KBM-7 (cell line): ENCODE data around the gene TMEM259.

Experiments
- DNase-seq: peaks from one replicate; pipeline ENCODE4 v3.0.0-alpha.2; 2015
- in situ Hi-C: fragments of 300-500 bp; cut with MboI; formaldehyde crosslinking; loops from 2 replicates; pipeline ENCODE4 v1.14.3; 2020; ENCODE audit warnings: low sequenced_read_pairs, low pct_unique_long_range_greater_than_20kb, mixed read lengths

Gene TMEM259

DNA sequence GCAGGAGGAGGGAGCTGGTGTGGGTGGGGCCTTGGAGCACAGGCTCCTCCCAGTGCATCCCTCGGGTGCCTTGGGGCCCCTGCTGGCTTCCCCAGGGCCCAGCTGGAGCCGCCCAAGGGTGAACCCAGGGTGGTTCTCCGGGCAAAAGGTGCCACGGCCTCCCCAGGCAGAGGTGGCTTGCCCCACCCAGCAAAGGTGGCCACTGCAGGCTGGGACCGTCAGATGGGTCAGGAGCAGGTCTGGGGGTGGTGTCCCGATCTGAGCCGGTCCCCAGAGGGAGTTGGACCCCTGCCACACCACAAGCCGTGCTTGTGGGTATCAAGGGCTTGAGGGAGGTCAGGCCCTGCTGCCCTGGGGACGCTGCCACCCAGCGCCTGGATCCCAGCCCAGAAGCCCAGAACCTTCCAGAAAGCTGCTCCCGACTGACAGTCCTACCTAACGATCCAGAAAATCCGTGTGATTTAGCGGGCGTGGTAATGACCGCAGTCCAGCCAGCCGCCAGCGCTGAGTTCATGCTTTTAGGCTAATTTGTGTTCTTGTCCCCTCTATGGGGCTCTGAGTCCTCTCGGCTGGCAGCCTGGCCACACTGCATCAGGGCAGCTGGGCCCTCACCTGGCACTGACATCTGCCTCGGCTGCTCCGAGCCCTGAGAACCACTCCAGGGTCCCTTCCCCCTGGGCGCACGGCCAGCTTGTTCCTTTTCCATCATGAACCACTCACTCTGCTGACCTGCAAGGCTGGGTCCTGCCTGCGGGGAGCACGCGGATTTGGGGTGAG is 25.7 kb downstream of the TMEM259 start:
- no peak for DNase-seq
- in situ Hi-C loops = no loop called here

DNA sequence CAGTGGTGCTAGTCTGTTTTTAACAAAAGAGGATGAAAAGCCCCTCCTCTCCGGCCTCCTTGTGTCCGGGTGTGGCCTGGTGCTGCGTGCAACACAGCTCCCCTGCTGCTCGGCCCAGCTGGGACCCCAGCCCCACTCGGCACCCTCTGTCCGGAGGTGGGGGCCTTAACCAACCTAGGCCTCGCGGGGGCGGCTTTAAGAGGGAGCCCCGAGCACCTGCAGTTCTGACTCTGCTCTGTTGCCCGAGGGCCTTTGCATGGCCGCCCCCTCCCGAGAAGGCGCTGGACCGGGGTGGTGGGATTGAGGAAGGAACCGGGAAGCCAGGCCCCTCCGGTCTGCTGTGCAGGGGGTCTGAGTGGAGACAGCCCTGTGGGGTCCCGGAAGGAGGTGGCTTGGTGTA is 26.4 kb downstream of the TMEM259 start:
- no peak for DNase-seq
- in situ Hi-C loops = no loop called here

DNA sequence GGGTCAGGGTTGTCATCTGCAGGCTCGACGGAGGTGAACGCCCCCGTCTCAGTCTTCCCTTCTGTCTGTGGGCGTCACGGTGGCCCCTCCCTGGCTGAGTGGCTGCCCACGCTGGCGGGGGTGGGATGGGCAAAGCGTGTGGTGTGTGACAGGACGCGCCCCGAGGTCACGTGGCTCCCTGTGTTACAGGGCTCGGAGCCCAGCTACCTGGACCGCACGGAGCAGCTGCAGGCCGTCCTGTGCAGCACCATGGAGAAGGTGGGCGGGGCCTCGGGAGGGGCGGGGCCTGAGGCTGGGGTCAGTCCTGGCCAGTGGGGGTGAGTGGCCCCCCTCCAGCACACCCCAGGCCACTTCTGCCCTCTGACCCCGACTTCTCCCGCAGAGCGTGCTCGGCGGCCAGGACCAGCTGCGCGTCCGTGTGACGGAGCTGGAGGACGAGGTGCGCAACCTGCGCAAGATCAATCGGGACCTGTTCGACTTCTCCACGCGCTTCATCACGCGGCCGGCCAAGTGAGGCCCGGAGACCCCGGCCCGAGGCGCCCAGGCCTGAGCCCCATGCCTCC is 27.0 kb downstream of the TMEM259 start:
- in situ Hi-C loops = no loop called here
- no peak for DNase-seq

DNA sequence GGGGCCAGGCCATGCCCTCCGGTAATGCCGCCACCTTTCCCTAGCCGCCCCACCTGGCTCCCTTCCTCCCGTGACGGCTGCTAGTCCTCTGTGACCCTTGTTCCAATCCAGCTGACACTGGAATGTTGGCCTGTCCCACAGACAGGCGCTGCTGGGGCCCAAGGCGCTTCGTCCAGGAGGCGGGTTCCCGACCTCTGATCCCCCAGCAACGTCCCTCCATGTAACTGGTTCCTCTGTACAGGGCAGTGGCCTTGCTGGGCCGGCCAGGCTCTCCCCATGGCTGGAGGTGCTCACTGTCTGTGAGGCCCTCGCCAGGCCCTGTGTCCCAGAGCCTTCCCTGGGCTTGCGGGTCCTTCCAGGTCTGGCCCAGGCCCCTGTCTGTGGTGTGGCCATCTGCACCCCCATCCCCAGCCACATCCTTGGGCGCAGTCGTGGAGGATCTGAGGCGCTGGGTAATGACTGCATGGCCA is 27.5 kb downstream of the TMEM259 start:
- in situ Hi-C loops = no loop called here
- no peak for DNase-seq

GRCh38 chr19:992670-993055 is 28.3 kb downstream of the TMEM259 start:
- no peak for DNase-seq
- in situ Hi-C loops = no loop called here

DNA sequence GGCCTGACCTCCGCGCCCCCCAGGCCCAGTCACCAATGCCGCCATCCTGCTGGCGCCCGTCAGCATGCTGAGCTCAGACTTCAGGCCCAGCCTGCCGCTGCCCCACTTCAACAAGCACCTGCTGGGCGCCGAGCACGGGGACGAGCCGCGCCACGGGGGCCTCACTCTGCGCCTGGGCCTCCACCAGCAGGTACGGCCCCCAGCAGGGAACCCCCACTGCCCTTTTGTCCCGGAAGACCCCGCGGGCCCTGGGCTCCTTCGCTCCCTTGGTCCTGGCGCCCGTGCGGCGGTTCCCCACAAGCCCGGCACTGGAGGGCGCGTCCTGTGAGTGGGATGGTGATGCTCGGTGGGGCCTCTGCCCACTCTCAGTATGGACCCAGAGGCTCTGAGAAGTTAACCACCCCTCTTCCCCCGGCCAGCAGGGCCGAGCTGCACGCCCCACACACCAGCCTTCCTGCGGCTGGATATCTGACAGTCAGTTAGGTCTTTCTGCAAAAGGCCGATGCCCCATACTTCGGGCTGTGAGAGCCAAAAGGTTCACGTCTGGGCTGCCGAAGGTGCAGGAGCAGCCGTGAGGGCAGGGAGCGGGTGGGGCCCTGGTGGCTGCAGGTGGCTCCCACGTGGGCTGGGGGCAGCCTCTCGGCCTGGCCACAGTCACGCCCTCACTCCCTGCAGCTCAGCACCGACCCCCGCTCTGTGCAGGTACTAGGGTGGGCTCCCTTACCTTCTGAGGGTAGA is 28.8 kb downstream of the TMEM259 start:
- in situ Hi-C loops = no loop called here
- DNase-seq = no peak

DNA sequence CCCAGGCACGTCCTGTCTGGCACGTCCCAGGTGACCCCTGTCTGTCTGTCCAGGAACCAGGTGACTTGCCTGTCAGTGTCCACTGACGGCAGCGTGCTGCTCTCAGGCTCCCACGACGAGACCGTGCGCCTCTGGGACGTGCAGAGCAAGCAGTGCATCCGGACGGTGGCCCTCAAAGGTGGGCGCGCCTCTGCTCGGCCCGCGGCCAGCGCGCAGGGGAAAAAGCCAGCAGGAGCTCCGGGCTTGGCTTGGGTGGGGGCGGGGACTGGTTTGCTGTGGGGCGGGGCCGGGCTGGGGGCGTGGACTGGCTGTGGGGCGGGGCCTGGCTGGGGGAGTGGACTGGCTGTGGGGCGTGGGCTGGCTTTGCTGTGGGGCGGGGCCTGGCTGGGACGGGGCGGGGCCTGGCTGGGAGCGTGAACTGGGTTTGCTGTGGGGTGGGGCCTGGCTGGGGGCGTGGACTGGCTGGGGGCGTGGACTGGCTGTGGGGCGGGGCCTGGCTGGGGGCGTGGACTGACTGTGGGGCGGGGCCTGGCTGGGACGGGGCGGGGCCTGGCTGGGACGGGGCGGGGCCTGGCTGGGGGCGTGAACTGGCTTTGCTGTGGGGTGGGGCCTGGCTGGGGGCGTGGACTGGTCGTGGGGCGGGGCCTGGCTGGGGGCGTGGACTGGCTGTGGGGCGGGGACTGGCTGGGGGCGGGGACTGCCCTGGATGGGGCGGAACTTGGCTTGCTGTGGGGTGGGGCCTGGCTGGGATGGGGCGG is 29.6 kb downstream of the TMEM259 start:
- in situ Hi-C loops = no loop called here
- no peak for DNase-seq

DNA sequence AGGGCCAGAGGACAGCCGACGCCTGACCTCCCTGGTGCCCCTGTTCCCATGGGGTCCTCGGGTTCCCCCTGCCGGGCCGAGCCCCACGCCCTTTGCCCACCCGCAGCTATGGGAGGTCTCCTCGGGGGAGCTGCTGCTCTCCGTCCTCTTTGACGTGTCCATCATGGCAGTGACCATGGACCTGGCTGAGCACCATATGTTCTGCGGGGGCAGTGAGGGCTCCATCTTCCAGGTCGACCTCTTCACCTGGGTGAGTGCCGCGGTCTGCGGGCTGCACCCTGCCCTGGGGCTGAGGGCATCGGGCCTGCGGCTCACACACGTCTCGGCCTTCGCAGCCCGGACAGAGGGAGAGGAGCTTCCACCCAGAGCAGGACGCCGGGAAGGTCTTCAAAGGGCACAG is 30.2 kb downstream of the TMEM259 start:
- no peak for DNase-seq
- in situ Hi-C loops = no loop called here

- no peak for DNase-seq
- in situ Hi-C loops = no loop called here
Measured at GRCh38 chr19:990119-990571, 30.8 kb downstream of the TMEM259 start.

- DNase-seq = no peak
- in situ Hi-C loops = no loop called here
Measured at GRCh38 chr19:989381-990081, 31.4 kb downstream of the TMEM259 start.

GRCh38 chr19:988510-988909 is 32.4 kb downstream of the TMEM259 start:
- DNase-seq = no peak
- in situ Hi-C loops = no loop called here

GRCh38 chr19:988081-988480 is 32.8 kb downstream of the TMEM259 start:
- in situ Hi-C loops = no loop called here
- DNase-seq = no peak

DNA sequence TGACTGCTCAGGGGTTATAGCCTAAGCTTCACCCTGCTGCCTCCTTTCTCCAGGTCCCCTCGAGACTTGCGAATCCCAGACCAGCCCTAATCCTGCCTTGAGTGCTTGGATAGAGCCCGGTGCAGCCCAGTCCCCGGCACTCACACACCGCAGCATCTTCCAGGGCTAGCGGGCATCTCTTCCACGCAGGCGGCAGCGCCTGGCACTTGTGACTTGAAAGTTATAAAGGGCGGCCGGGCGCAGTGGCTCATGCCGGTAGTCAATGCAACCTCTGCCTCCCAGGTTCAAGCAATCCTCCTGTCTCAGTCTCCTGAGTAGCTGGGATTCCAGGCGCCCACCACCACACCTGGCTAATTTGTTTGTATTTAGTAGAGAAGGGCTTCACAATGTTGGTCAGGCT is 34.8 kb downstream of the TMEM259 start:
- no peak for DNase-seq
- in situ Hi-C loops = no loop called here

GRCh38 chr19:984165-984967 is 36.6 kb downstream of the TMEM259 start, which contains the start of gene WDR18:
Gene WDR18, plus strand, starts transcription at chr19:984345. Its CDS starts 9 bp downstream, at chr19:984354.
- peak; percentile 84 for DNase-seq

DNA sequence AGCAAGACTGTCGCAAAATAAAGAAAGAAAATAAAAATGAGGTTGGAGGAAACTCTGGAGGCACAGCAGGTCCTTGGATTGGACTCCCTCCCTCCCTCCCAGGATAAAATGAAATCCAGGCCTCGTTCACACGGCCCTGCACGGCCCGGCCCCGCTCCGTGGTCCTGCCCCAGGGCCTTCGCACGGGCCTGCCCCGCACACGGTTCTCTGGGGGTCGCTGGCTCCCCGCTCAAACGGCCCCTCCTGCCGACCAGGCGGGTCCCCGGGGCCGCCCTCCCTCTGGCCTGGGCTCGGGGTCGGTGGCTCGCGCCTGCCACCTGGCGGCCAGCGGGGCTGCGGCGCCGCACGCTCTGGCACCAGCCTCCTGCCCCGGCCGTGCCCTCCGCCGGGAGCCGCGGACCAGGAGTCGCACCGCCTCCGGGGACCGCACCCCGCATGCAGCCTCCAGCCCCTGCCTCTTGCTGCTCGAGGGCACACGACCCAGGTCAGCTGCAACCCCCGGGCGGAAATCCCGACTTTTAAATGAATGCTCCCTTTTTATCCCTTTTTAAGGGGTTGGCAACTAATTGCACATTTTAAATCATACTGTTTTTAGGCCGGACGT is 38.3 kb downstream of the TMEM259 start:
- peak; percentile 82 for DNase-seq
- in situ Hi-C loops = no loop called here

More at GRCh38 chr19:984165-984967, 36.6 kb downstream of the TMEM259 start, which contains the start of gene WDR18:
- in situ Hi-C loops = no loop called here

DNA sequence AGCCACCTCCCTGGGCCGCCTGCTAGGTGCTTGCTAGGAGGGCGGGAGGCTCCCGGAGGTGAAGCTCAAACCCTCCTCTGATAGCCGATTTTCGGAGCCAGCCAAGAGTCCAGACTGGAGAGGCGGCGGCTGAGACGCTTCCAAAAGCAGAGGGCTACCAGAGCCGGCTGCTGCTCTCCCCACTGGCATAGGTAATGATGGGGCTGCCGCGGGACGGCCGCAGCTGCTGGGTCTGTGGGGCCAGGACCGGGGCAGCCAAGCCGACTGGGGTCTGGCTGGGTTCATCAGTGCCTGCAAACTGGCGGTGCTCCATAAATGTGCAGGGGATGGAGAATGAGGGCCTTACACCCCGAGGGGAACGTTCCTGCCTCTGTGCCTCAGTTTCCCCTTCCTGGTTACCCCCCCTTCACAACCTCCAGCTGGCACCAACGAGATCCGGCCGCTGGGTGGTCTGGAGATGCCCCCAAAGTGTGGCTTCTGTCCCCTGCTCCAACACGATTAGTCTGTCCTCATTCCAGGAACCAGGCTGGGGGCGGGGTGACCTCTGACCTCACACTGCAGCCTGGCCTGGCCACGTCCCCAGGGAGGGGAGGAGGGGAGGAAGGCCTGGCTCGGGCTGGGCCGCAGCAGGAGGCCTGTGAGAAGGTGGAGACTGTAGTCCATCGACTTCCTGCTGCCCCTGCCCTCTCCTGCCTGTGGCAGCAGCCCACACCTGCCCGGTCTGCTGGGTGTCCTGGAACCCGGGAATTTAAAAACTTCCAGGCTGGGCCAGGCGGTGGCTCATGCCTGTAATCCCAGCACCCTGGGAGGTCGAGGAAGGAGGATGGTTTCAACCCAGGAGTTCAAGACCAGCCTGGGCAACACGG is 40.6 kb downstream of the TMEM259 start:
- in situ Hi-C loops = no loop called here
- DNase-seq = no peak

GRCh38 chr19:979318-979741 is 41.6 kb downstream of the TMEM259 start:
- in situ Hi-C loops = no loop called here

More at GRCh38 chr19:979318-979741, 41.6 kb downstream of the TMEM259 start:
- no peak for DNase-seq
